Activated T-helper 2 cell treated with anti-CD3 and anti-CD28 coated beads, Interferon-gamma antibody, Interleukin-2, Interleukin-4, amounts not matched to agents 10 μg/mL and 5 μg/mL and 100 μg/mL, durations not matched to agents 14 hours and 24 hours and 36 hours (primary cell): ENCODE measurements around the gene ARMC8. TPM values are rescaled to one million over a fixed set of nuclear protein-coding genes. Genes with fewer than 3 reads are reported as not detected.

Experiments used
- DNase-seq: peaks from one replicate; pipeline ENCODE4 v3.0.0; 2021; ENCODE audit warnings: low spot score
- H3K27ac Mint-ChIP-seq: one replicate; pipeline ENCODE4 v1.8.0; 2021; ENCODE audit warnings: mixed read lengths
- H3K27me3 Mint-ChIP-seq: one replicate; pipeline ENCODE4 v1.8.0; 2021; ENCODE audit warnings: low read depth, mixed read lengths
- H3K36me3 Mint-ChIP-seq: one replicate; pipeline ENCODE4 v1.8.0; 2021; ENCODE audit warnings: low read depth, mixed read lengths
- H3K4me1 Mint-ChIP-seq: one replicate; pipeline ENCODE4 v1.8.0; 2021; ENCODE audit warnings: low read depth, mixed read lengths
- H3K4me3 Mint-ChIP-seq: one replicate; pipeline ENCODE4 v1.8.0; 2021; ENCODE audit warnings: low read depth, mild to moderate bottlenecking, moderate library complexity, mixed read lengths
- H3K9me3 Mint-ChIP-seq: one replicate; pipeline ENCODE4 v1.8.0; 2021; ENCODE audit warnings: mixed read lengths
- intact Hi-C: fragments of 100-400 bp; cut with micrococcal nuclease; formaldehyde crosslinking; loops from one replicate; pipeline ENCODE4 v1.15.1; 2023
- total RNA-seq: library from RNA; stranded (reverse); gene quantifications from 2 replicates; pipeline ENCODE4 v1.2.3, GENCODE V29; 2022

Gene ARMC8
- total RNA-seq, 1 donor from 2014 or later, result 40.6 TPM

DNA sequence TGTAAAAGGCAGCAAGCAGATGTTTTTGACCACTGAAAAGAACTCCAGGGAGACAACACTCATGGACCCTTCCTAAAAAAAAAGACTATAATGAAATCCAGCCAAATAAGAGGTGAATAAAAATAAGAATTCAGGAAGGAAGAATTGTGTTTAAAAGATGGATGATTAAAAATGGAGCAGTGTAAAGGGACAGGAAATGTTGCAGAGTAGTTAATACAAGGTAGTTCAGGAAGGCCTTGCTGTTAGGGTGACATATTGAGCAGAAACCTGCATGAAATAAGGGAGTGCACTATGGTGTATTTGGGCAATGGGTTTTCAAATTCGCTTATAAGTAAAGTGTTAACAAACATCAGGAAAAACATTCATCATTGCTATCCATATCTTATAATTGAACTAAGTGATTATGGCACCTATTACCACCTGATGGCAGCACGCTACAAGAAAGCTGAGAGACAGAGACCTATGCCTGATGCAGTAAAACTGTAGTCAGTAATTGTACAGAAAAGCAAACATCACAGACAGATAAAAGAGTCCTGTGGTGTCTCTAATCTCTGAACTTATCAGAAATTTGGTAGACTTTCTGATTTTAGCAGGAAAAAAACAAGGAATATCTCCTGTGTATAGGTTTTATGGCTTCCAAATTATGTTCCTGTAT is 6.6 kb upstream of the ARMC8 start:
- Mint-ChIP-seq H3K4me3 (no peak overlapping the region), H3K27me3 (peaks cover 22% of the 10 kb centered on the region), H3K4me1 (peaks cover 2% of the 10 kb centered on the region), H3K36me3 (no peaks in the 10 kb centered on the region), H3K27ac (no peak overlapping the region), H3K9me3 (no peaks in the 10 kb centered on the region)
- DNase-seq, result no peak
- intact Hi-C loops, result loop anchor here (1.0 to 10.0 kb wide), 4 partner anchors 168 to 734 kb away; partner anchors contain the start of genes CEP70, ESYT3 and MRAS

DNA sequence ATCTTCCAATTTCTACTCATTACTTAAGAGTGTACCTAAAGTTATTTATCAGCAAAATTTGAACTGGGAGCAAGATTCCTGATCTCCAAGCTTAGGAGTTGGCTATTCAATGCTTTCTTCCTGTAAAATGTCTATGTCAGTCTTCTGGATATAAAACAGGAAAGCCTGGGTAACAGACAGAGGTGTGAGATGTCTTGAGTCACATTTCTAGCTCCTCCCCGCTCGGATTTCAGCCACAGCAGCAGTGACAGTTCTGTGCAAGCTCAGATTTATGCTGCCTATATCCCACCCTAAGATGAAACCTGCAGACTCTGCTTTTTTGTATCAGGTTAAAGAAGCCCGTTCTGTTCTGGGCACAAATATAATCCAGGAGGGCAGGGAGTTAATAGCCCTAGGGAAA is 2.1 kb upstream of the ARMC8 start:
- intact Hi-C loops, result loop anchor here (5.0 to 10.0 kb wide), 6 partner anchors 37 to 730 kb away; partner anchors contain the start of genes CEP70, ESYT3 and PIK3CB
- no peak for DNase-seq
- peaks cover 20% of the 10 kb centered on the region for H3K4me1 Mint-ChIP-seq
- no peaks in the 10 kb centered on the region for H3K9me3 Mint-ChIP-seq
- H3K27me3 Mint-ChIP-seq, result peaks cover 20% of the 10 kb centered on the region
- no peak overlapping the region for H3K4me3 Mint-ChIP-seq
- peaks cover 4% of the 10 kb centered on the region for H3K36me3 Mint-ChIP-seq
- H3K27ac Mint-ChIP-seq, result no peak overlapping the region

DNA sequence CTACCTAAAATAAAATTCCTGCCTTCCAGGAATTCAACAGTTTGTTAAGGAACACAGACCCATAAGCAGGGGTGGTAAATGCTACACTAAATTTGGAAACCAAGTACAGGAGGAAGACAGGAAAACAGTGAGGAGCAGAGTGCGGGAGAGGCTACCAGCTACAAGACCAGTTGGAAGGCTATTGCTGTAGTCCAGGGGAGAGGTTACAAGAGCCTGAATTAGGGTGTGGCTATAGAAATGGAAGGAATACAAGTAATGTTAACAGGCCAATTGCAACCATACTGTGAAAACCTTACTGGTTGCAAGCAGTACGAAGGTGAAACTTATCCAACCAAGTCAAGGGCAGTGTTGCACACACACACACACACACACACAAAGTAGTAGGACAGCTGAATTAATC is 880 bp upstream of the ARMC8 start:
- peaks cover 9% of the 10 kb centered on the region for H3K36me3 Mint-ChIP-seq
- no peak for DNase-seq
- peaks cover 20% of the 10 kb centered on the region for H3K27me3 Mint-ChIP-seq
- H3K9me3 Mint-ChIP-seq, result no peaks in the 10 kb centered on the region
- H3K4me1 Mint-ChIP-seq, result peaks cover 24% of the 10 kb centered on the region
- peak overlapping the region; percentile 90 for H3K4me3 Mint-ChIP-seq
- intact Hi-C loops, result loop anchor here (2.0 to 10.0 kb wide), 7 partner anchors 36 to 729 kb away; partner anchors contain the start of genes CEP70, ESYT3 and PIK3CB
- H3K27ac Mint-ChIP-seq, result no peak overlapping the region

DNA sequence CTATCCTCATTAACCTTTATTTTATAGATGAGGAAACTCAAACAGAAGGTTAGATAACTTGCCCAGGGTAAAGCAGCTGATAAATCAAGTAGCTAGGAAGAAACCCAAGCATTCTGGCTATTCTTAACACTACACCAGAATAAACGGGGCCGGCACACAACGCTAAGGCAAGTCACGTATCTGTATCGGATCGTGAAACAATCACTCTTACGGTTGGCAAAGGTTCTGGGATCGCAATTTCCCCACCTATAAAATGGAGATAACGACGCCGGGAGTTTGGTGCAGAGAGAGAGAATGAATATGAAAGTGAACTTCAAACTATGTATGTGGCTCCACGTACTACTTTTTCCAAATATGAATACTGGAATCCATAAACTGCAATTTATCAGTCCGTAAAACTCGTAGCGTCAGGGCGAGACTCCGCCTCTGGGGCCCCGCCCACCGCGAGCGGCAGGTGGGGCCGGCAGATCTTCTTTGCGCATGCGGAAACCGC is 252 bp upstream of the ARMC8 start:
- Mint-ChIP-seq H3K27ac (peak overlapping the region; percentile 91), H3K4me3 (peak overlapping the region; percentile 90), H3K9me3 (no peaks in the 10 kb centered on the region), H3K27me3 (peaks cover 20% of the 10 kb centered on the region), H3K4me1 (peaks cover 25% of the 10 kb centered on the region), H3K36me3 (peaks cover 14% of the 10 kb centered on the region)
- peak; percentile 84 for DNase-seq
- intact Hi-C loops, result loop anchor here (1.0 to 10.0 kb wide), 9 partner anchors 13 to 728 kb away; partner anchors contain the start of genes CEP70, DBR1, ESYT3 and NME9

DNA sequence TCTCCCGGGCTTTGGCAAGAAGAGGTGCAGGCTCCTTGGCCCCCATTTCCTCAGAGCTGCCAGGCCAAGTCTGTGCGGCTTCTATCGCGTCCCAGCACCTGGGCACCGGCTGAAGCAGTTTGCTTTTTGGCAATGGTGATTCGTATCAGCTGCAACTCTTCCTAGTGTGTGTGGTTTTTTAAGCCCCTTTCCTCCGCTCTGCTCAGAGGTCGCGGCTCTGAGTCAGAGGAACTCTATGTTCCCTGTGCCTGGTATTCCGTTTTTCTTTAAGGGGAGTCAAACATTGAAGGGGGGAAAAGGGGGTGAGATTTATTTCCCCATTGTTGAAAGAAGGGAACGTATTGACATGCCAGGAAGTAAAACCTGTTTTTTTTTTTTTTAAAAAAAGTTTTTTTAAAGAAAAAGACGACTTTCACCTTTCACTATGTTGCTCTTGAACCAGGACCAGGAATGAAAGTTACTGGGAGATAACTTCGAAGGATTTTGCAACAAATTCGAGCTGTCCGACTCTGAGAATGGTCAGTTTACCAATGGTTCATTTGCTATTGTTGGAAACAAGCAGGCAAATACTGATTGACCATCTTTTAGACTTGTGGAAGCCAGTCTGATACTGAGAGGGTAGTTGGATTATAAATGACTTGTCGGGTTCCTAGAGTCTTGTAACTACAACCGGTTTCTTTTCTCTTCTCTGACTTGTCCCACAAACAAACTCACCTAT is 1.1 kb downstream of the ARMC8 start:
- Mint-ChIP-seq H3K4me3 (peak overlapping the region; percentile 90), H3K9me3 (no peaks in the 10 kb centered on the region), H3K27ac (peak overlapping the region; percentile 91), H3K27me3 (peaks cover 20% of the 10 kb centered on the region), H3K36me3 (peaks cover 14% of the 10 kb centered on the region), H3K4me1 (peaks cover 25% of the 10 kb centered on the region)
- intact Hi-C loops, result loop anchor here (5.0 to 10.0 kb wide), 6 partner anchors 34 to 727 kb away; partner anchors contain the start of genes CEP70, ESYT3 and PIK3CB
- no peak for DNase-seq

DNA sequence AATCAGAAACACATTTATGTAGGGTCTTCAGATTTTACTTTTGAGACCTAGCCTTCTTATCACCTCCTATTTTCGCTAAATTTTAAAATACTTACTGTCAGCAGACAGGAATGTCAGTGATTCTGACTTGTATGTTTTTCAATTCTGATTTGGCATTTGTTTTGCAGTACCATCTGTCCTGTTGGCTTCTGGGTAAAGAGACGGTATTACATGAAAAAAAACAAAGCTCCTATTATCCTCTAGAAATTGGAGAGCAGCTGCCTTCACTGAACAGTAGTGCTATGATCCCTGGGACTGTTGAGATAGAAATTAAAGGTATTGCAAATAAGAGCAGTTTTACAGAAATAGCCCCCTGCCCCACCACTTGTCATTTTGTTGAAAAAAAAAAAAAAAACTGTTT is 8.4 kb downstream of the ARMC8 start:
- H3K9me3 Mint-ChIP-seq, result no peaks in the 10 kb centered on the region
- H3K4me1 Mint-ChIP-seq, result peaks cover 17% of the 10 kb centered on the region
- no peak overlapping the region for H3K4me3 Mint-ChIP-seq

DNA sequence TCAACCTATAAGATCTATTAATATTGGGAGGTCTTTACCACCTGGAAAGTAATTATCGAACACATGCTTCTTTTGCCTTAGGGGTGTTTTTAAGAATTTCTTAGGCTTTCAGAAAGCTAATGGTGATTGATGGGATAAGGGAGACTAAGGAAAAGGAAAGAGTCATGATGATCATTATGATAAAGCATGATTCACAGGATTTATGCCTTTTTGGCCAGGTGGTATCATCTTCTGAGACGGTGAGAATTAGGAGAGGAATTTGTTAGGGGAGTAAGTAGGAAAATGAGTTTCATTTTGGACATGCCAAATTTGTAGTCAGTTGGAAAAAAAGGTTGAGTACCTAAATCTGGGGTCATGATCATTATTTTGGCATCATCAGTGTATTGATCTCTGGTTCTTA is 8.9 kb downstream of the ARMC8 start:
- intact Hi-C loops, result no loop called here
- DNase-seq, result no peak
- peaks cover 20% of the 10 kb centered on the region for H3K36me3 Mint-ChIP-seq
- no peak overlapping the region for H3K27ac Mint-ChIP-seq
- no peaks in the 10 kb centered on the region for H3K9me3 Mint-ChIP-seq
- H3K4me1 Mint-ChIP-seq, result peaks cover 14% of the 10 kb centered on the region
- H3K27me3 Mint-ChIP-seq, result no peaks in the 10 kb centered on the region
- no peak overlapping the region for H3K4me3 Mint-ChIP-seq

More for the DNA sequence above, 8.4 kb downstream of the ARMC8 start:
- DNase-seq, result no peak
- intact Hi-C loops, result no loop called here
- Mint-ChIP-seq H3K27me3 (no peaks in the 10 kb centered on the region), H3K27ac (no peak overlapping the region), H3K36me3 (peaks cover 24% of the 10 kb centered on the region)

DNA sequence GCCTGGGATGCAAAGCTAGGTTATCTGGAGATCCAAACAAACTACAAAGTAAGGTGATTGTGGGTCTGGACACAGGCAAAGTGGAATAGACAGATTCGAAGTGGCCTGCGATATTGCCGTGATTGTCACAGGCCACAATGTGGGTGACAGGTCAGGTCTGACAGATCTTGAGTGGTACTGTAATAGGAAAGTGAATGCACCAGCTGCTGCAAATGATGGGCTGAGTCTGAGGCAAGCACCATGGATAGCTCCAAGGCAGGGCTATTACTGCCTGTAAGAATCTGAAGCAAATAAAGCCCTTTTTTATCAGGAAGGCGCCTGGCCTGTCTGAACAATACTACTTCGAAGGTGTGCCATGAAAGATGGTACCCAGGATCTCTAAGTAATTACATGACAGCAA is 10.0 kb downstream of the ARMC8 start:
- intact Hi-C loops, result no loop called here
- H3K4me1 Mint-ChIP-seq, result peaks cover 13% of the 10 kb centered on the region
- H3K27me3 Mint-ChIP-seq, result no peaks in the 10 kb centered on the region
- DNase-seq, result no peak
- no peaks in the 10 kb centered on the region for H3K9me3 Mint-ChIP-seq
- no peak overlapping the region for H3K4me3 Mint-ChIP-seq
- H3K27ac Mint-ChIP-seq, result no peak overlapping the region
- H3K36me3 Mint-ChIP-seq, result peaks cover 15% of the 10 kb centered on the region

DNA sequence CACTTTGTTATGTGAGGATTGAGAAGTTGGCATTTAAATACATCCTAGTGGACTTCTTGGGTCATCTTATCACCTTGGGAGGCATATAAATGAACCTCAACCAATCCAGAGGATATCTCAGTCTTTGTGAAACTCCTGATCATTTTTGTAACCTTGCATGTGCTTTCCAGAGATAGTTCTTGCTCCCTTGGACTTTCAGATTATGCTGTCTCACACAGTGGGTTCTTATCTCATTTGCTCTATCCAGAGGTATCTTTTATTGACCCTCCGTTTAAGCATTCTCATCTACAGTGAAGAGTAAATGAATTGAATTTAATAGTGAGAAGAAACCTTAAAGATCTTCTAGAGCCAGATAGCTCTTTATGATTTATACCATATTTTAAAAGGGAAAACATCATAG is 10.4 kb downstream of the ARMC8 start:
- Mint-ChIP-seq H3K4me1 (peaks cover 13% of the 10 kb centered on the region), H3K27me3 (no peaks in the 10 kb centered on the region), H3K27ac (no peak overlapping the region), H3K4me3 (no peak overlapping the region), H3K9me3 (no peaks in the 10 kb centered on the region), H3K36me3 (peaks cover 15% of the 10 kb centered on the region)
- intact Hi-C loops, result no loop called here
- DNase-seq, result no peak

DNA sequence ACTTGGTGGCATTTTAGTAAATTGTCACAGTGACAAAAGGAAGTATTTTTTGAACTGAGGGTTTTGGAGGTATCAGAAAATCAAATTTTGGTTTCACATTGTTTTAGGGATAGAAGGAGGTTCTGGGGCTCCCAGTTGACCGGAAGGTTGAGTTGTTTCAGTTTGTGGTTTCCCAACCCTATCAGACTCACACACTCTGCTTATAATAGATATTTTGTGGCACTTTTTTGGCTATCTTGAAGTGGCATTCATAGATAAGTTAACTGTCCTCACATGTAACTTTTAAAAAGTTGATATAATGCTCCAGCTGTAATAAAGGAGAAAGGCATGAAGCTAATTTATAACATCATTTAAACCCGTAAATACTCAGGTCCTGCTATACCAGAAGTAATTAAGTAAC is 12.8 kb downstream of the ARMC8 start:
- Mint-ChIP-seq H3K4me1 (peaks cover 15% of the 10 kb centered on the region), H3K36me3 (peaks cover 15% of the 10 kb centered on the region), H3K9me3 (no peaks in the 10 kb centered on the region), H3K4me3 (no peak overlapping the region), H3K27ac (no peak overlapping the region), H3K27me3 (no peaks in the 10 kb centered on the region)
- no peak for DNase-seq
- intact Hi-C loops, result no loop called here

DNA sequence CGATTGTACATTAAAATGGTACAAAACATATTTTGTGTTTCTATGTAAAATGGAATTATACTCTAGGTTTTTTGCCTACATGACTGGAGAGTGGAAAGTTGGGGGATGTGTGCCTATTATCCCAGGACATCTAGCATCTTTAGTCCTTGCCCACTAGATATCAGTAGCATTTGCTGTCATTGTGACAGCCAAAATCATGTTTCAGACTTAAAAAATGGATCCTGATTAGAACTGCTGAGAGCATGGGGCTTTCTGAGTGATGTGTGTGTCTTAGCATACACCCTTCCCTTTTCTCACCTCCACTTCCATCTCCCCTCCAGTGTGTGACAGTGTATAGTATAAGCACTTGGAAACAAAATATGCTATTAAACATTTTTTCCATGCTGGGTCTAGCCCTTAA is 13.3 kb downstream of the ARMC8 start:
- Mint-ChIP-seq H3K27ac (no peak overlapping the region), H3K4me1 (peaks cover 15% of the 10 kb centered on the region), H3K9me3 (no peaks in the 10 kb centered on the region)

DNA sequence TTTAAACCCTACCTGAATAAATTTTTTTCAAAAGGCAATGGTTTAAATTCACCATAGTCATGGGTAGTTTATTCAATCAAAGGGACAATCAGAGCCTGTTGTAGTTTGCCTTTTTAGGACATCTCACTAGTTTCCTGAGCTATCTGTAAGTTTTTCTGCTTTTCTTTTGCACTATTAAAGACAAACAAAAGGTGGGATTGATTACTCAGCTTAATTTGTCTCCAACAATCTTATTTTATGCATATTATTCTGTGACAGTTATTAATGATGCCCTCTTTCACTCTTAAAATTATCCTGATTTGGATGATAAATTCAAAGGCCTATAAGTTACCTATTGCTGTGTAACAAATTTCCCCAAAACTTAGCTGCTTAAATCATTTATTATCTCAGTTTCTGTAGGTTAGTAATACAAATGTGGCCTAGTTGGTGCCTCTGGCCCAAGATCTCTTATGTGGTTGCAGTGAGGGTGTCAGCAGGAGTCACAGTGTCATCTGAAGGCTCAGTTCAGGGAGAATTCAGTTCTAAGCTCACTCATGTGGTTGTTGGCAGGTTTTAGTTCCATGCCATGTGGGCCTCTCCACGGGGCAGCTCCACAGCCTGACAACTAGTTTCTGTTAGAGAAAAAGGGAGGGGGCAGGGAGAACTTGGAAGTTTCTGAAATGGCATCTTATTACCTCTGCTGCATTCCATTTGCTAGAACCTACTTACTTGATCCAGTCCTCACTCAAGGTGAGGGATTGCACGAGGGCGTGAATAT is 16.0 kb downstream of the ARMC8 start:
- intact Hi-C loops, result no loop called here
- peaks cover 16% of the 10 kb centered on the region for H3K36me3 Mint-ChIP-seq
- no peaks in the 10 kb centered on the region for H3K27me3 Mint-ChIP-seq
- H3K27ac Mint-ChIP-seq, result no peak overlapping the region
- H3K9me3 Mint-ChIP-seq, result no peaks in the 10 kb centered on the region
- DNase-seq, result no peak
- H3K4me1 Mint-ChIP-seq, result peaks cover 15% of the 10 kb centered on the region
- H3K4me3 Mint-ChIP-seq, result no peak overlapping the region

More for the DNA sequence above, 13.3 kb downstream of the ARMC8 start:
- Mint-ChIP-seq H3K27me3 (no peaks in the 10 kb centered on the region), H3K4me3 (no peak overlapping the region), H3K36me3 (peaks cover 17% of the 10 kb centered on the region)
- no peak for DNase-seq
- intact Hi-C loops, result no loop called here
